SH-SY5Y (cell line): ENCODE results near the gene TGM4.

Experiments used
- GATA2 ChIP-seq: IDR thresholded peaks from 2 replicates; pipeline ENCODE4 v1.6.1; 2011; ENCODE audit warnings: mild to moderate bottlenecking, low read depth, low read length
- GATA3 ChIP-seq: IDR thresholded peaks from 2 replicates; pipeline ENCODE4 v1.6.1; 2011; ENCODE audit warnings: low read depth, mild to moderate bottlenecking, low read length, moderate library complexity

DNA sequence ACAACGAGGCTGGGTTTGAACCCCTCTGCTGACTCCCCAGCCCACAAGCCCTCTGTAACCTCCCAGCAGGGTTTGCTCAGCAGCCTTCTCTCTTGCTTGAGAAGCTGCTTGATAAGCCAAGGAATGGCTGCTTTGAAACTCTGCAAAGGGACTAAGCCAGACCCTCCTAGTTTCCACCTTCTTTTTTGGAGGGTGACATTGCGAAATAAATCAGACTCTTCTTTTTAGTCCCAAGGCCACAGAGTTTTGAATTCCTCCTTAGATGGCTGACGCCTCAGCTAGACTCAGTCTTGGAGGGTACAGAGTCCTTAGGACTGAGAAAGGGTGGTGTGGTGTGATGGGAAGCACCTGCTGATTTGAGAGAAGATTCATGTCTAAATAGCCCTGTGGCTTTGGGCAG, 1.2 kb downstream of the TGM4 start:
- TF ChIP-seq GATA2 (no peak), GATA3 (no peak)
